ENCODE results near the gene FYCO1.

GRCh38 chr3:45921158-45922038, 74.2 kb downstream of the FYCO1 start:
- TF ChIP-seq, protein P1, sequence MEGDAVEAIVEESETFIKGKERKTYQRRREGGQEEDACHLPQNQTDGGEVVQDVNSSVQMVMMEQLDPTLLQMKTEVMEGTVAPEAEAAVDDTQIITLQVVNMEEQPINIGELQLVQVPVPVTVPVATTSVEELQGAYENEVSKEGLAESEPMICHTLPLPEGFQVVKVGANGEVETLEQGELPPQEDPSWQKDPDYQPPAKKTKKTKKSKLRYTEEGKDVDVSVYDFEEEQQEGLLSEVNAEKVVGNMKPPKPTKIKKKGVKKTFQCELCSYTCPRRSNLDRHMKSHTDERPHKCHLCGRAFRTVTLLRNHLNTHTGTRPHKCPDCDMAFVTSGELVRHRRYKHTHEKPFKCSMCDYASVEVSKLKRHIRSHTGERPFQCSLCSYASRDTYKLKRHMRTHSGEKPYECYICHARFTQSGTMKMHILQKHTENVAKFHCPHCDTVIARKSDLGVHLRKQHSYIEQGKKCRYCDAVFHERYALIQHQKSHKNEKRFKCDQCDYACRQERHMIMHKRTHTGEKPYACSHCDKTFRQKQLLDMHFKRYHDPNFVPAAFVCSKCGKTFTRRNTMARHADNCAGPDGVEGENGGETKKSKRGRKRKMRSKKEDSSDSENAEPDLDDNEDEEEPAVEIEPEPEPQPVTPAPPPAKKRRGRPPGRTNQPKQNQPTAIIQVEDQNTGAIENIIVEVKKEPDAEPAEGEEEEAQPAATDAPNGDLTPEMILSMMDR (conservative IDR thresholded peaks at IDR 0.05; ENCODE audit: low read length) = no peak
- no peak for TF ChIP-seq EZH2phosphoT487 (IDR thresholded peaks at IDR 0.05; ENCODE audit: borderline replicate concordance)
